ENCODE results near the gene ZNF397. TPM values are rescaled to one million over a fixed set of nuclear protein-coding genes. Genes with fewer than 3 reads are reported as not detected.

The ZNF397 gene
- total RNA-seq, 1 donor from 2014 or later, result 19.2 TPM

GRCh38 chr18:35256947-35257346 is 16.1 kb downstream of the ZNF397 start:
- no peaks in the 10 kb centered on the region for H3K27me3 Mint-ChIP-seq
- DNase-seq, result no peak
- H3K27ac Mint-ChIP-seq, result no peak overlapping the region
- no peaks in the 10 kb centered on the region for H3K4me1 Mint-ChIP-seq
- no peak overlapping the region for H3K4me3 Mint-ChIP-seq
- intact Hi-C loops (cut with micrococcal nuclease), result no loop called here
- peaks cover 70% of the 10 kb centered on the region for H3K36me3 Mint-ChIP-seq (ENCODE audit: low read depth)
- peaks cover 31% of the 10 kb centered on the region for H3K9me3 Mint-ChIP-seq

DNA sequence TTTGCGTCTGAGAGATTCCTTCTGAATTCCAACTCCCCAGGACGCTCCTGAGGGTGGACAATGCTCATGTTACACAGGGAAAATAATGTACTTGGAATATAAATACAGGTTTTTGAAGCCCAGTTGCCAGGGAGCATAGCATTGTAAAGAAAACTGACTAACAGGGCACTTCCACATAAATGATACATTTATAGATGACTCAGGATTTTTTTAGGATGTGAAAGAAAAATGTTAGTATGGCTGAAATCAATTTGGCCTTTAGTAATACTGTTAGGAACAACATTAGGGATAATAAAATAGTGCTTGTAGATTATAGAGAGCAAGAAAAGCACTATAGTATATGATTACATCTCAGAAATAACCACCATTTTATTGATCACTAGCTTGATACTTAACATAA is 23.6 kb downstream of the ZNF397 start:
- H3K36me3 Mint-ChIP-seq (ENCODE audit: low read depth), result peaks cover 59% of the 10 kb centered on the region
- H3K27me3 Mint-ChIP-seq, result no peaks in the 10 kb centered on the region

GRCh38 chr18:35267161-35267651 is 26.4 kb downstream of the ZNF397 start:
- peak; percentile 79 for DNase-seq
- Mint-ChIP-seq H3K27ac (peak overlapping the region; percentile 86), H3K36me3 (ENCODE audit: low read depth) (peaks cover 43% of the 10 kb centered on the region), H3K27me3 (no peaks in the 10 kb centered on the region), H3K4me3 (peak overlapping the region; percentile 83), H3K4me1 (peaks cover 13% of the 10 kb centered on the region), H3K9me3 (peaks cover 20% of the 10 kb centered on the region)
- intact Hi-C loops (cut with micrococcal nuclease), result loop anchor here (1.0 to 2.0 kb wide), 2 partner anchors 24 to 26 kb away; partner anchors contain the start of genes ZNF397 and ZSCAN30

More for the DNA sequence above, 23.6 kb downstream of the ZNF397 start:
- intact Hi-C loops (cut with micrococcal nuclease), result no loop called here
- Mint-ChIP-seq H3K9me3 (peaks cover 26% of the 10 kb centered on the region), H3K27ac (no peak overlapping the region), H3K4me1 (peaks cover 13% of the 10 kb centered on the region), H3K4me3 (no peak overlapping the region)
- no peak for DNase-seq

GRCh38 chr18:35267809-35268208 is 27.0 kb downstream of the ZNF397 start:
- peaks cover 37% of the 10 kb centered on the region for H3K36me3 Mint-ChIP-seq (ENCODE audit: low read depth)
- intact Hi-C loops (cut with micrococcal nuclease), result loop anchor here (1.0 to 2.0 kb wide), 2 partner anchors 23 to 27 kb away; partner anchors contain the start of genes ZNF397 and ZSCAN30
- peaks cover 13% of the 10 kb centered on the region for H3K4me1 Mint-ChIP-seq
- DNase-seq, result peak; percentile 60
- peaks cover 20% of the 10 kb centered on the region for H3K9me3 Mint-ChIP-seq
- H3K27ac Mint-ChIP-seq, result peak overlapping the region; percentile 32
- peak overlapping the region; percentile 83 for H3K4me3 Mint-ChIP-seq
- H3K27me3 Mint-ChIP-seq, result no peaks in the 10 kb centered on the region

DNA sequence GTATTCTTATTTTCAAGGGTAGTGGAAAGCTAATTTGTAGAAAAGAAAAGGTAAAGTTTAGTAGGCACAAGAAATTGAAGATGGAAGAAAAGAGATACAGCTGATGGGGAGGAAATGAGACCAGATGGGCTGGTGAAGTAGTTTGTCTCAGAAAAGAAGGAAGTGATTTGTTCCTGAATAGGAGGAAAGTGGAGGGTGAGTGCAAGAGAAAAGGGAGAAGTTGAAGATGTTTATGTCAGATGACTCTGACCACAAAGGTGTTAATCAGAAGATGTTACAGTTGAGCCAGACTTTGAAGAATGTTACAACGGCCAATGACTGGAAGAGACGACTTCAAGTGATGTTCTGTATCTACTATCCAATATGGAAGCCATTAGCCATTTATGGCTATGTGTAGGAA is 28.0 kb downstream of the ZNF397 start:
- peaks cover 25% of the 10 kb centered on the region for H3K9me3 Mint-ChIP-seq
- peaks cover 34% of the 10 kb centered on the region for H3K36me3 Mint-ChIP-seq (ENCODE audit: low read depth)
- intact Hi-C loops (cut with micrococcal nuclease), result no loop called here

DNA sequence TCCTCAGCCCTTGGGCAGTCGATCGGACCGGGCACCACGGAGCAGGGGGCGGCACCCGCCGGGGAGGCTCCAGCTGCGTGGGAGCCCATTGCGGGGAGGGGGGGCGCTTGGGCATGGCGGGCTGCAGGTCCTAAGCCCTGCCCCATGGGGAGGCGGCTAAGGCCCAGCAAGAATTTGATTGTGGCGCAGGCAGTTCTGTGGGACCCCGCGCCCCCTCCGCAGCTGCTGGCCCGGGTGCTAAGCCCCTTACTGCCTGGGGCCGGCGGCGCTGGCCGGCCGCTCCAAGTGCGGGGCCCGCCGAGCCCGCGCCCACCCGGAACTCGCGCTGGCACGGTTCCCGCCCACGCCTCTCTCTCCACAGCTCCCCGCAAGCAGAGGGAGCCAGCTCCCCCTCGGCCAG is 30.8 kb downstream of the ZNF397 start:
- H3K36me3 Mint-ChIP-seq (ENCODE audit: low read depth), result peaks cover 27% of the 10 kb centered on the region
- DNase-seq, result no peak
- H3K9me3 Mint-ChIP-seq, result peaks cover 30% of the 10 kb centered on the region
- intact Hi-C loops (cut with micrococcal nuclease), result no loop called here
- H3K27ac Mint-ChIP-seq, result no peak overlapping the region
- peaks cover 9% of the 10 kb centered on the region for H3K4me1 Mint-ChIP-seq
- H3K4me3 Mint-ChIP-seq, result no peak overlapping the region
- no peaks in the 10 kb centered on the region for H3K27me3 Mint-ChIP-seq

More for the DNA sequence above, 28.0 kb downstream of the ZNF397 start:
- no peak overlapping the region for H3K27ac Mint-ChIP-seq
- H3K4me1 Mint-ChIP-seq, result peaks cover 13% of the 10 kb centered on the region
- no peaks in the 10 kb centered on the region for H3K27me3 Mint-ChIP-seq
- H3K4me3 Mint-ChIP-seq, result peak overlapping the region; percentile 83
- no peak for DNase-seq

DNA sequence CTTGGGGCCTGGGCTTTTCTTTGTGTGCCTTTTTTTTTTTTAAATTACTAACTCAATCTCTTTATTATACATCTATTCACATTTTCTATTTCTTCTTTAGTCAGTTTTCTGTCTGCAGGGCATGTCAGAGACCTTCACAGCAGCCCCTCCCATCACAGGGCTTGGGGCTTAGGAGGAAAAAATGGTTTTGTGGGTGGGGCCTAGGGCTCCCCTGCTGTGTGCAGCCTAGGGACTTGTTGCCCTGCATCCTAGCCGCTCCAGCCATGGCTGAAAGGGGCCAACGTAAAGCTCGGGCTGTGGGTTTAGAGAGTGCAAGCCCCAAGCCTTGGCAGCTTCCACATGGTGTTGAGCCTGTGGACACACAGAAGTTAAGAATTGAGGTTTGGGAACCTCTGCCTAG is 35.4 kb downstream of the ZNF397 start:
- peaks cover 29% of the 10 kb centered on the region for H3K9me3 Mint-ChIP-seq
- H3K4me1 Mint-ChIP-seq, result peaks cover 8% of the 10 kb centered on the region
- intact Hi-C loops (cut with micrococcal nuclease), result no loop called here
- H3K27ac Mint-ChIP-seq, result no peak overlapping the region
- peaks cover 26% of the 10 kb centered on the region for H3K36me3 Mint-ChIP-seq (ENCODE audit: low read depth)
- H3K4me3 Mint-ChIP-seq, result no peak overlapping the region
- H3K27me3 Mint-ChIP-seq, result no peaks in the 10 kb centered on the region
- no peak for DNase-seq

GRCh38 chr18:35277633-35278032 is 36.8 kb downstream of the ZNF397 start:
- H3K27me3 Mint-ChIP-seq, result no peaks in the 10 kb centered on the region
- no peak for DNase-seq
- no peak overlapping the region for H3K27ac Mint-ChIP-seq
- H3K9me3 Mint-ChIP-seq, result peaks cover 40% of the 10 kb centered on the region
- intact Hi-C loops (cut with micrococcal nuclease), result no loop called here
- peaks cover 36% of the 10 kb centered on the region for H3K36me3 Mint-ChIP-seq (ENCODE audit: low read depth)
- H3K4me1 Mint-ChIP-seq, result peaks cover 10% of the 10 kb centered on the region
- H3K4me3 Mint-ChIP-seq, result no peak overlapping the region

GRCh38 chr18:35278085-35278484 is 37.3 kb downstream of the ZNF397 start:
- intact Hi-C loops (cut with micrococcal nuclease), result no loop called here
- peaks cover 39% of the 10 kb centered on the region for H3K36me3 Mint-ChIP-seq (ENCODE audit: low read depth)

DNA sequence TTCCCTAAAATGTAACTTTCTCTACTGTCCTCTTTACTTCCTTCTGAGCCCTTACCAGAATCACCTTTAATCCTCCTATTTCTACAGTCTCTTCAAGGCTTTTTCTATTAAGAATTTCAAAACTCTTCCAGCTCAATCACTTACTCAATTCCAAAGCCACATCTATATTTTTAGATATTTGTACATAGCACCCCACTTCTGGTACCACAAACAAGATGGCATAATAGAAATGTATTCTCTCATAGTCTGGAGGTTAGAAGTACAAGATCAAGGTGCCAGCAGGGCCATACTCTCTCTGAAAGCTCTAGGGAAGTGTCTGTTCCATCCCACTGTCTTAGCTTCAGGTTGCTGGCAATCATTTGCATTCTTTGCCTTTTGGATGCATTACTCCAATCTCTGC is 38.1 kb downstream of the ZNF397 start:
- intact Hi-C loops (cut with micrococcal nuclease), result no loop called here
- Mint-ChIP-seq H3K9me3 (peaks cover 39% of the 10 kb centered on the region), H3K4me1 (peaks cover 12% of the 10 kb centered on the region), H3K36me3 (ENCODE audit: low read depth) (peaks cover 40% of the 10 kb centered on the region), H3K27ac (no peak overlapping the region), H3K4me3 (no peak overlapping the region), H3K27me3 (no peaks in the 10 kb centered on the region)
- DNase-seq, result no peak

More at GRCh38 chr18:35278085-35278484, 37.3 kb downstream of the ZNF397 start:
- no peak for DNase-seq
- H3K4me3 Mint-ChIP-seq, result no peak overlapping the region
- no peaks in the 10 kb centered on the region for H3K27me3 Mint-ChIP-seq
- peaks cover 41% of the 10 kb centered on the region for H3K9me3 Mint-ChIP-seq
- peaks cover 12% of the 10 kb centered on the region for H3K4me1 Mint-ChIP-seq
- H3K27ac Mint-ChIP-seq, result no peak overlapping the region

- no peak for DNase-seq
- peaks cover 63% of the 10 kb centered on the region for H3K36me3 Mint-ChIP-seq (ENCODE audit: low read depth)
- no peak overlapping the region for H3K4me3 Mint-ChIP-seq
- no peaks in the 10 kb centered on the region for H3K27me3 Mint-ChIP-seq
- H3K27ac Mint-ChIP-seq, result peak overlapping the region; percentile 6
- peaks cover 17% of the 10 kb centered on the region for H3K4me1 Mint-ChIP-seq
- peaks cover 41% of the 10 kb centered on the region for H3K9me3 Mint-ChIP-seq
- intact Hi-C loops (cut with micrococcal nuclease), result no loop called here
These were observed 41.5 kb downstream of the ZNF397 start for GRCh38 chr18:35282353-35282752.

- Mint-ChIP-seq H3K9me3 (peaks cover 34% of the 10 kb centered on the region), H3K27ac (no peak overlapping the region), H3K27me3 (no peaks in the 10 kb centered on the region), H3K4me3 (no peak overlapping the region), H3K4me1 (peaks cover 17% of the 10 kb centered on the region), H3K36me3 (ENCODE audit: low read depth) (peaks cover 63% of the 10 kb centered on the region)
- no peak for DNase-seq
- intact Hi-C loops (cut with micrococcal nuclease), result no loop called here
These were observed 43.3 kb downstream of the ZNF397 start for GRCh38 chr18:35283923-35284794.

GRCh38 chr18:35284841-35285240 is 44.0 kb downstream of the ZNF397 start:
- peaks cover 64% of the 10 kb centered on the region for H3K36me3 Mint-ChIP-seq (ENCODE audit: low read depth)
- H3K27me3 Mint-ChIP-seq, result no peaks in the 10 kb centered on the region
- no peak overlapping the region for H3K4me3 Mint-ChIP-seq
- no peak for DNase-seq
- peaks cover 21% of the 10 kb centered on the region for H3K4me1 Mint-ChIP-seq
- H3K9me3 Mint-ChIP-seq, result peaks cover 36% of the 10 kb centered on the region
- no peak overlapping the region for H3K27ac Mint-ChIP-seq
- intact Hi-C loops (cut with micrococcal nuclease), result no loop called here

DNA sequence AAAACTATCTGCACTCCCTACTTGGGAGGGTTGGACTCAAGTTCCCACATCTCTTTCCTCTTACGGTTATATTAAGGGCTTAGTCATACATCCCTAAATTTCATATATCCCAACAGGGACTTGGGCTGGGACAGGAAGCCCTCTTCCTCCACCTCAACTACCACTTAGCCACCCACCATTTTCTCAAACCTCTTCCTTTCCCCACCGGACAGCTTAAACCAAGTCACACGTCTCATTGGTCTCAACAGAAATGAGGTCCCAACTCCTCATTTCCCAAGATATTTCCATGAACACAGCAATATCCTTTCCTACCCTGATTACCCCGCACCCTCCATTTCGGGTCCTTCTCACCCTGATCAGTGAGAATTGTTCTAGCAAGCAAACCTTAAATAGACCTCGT is 48.5 kb downstream of the ZNF397 start:
- H3K27ac Mint-ChIP-seq, result peak overlapping the region; percentile 95
- peak; percentile 61 for DNase-seq
- peak overlapping the region; percentile 100 for H3K4me3 Mint-ChIP-seq
- H3K4me1 Mint-ChIP-seq, result peaks cover 37% of the 10 kb centered on the region
- no peaks in the 10 kb centered on the region for H3K27me3 Mint-ChIP-seq
- intact Hi-C loops (cut with micrococcal nuclease), result no loop called here
- peaks cover 59% of the 10 kb centered on the region for H3K36me3 Mint-ChIP-seq (ENCODE audit: low read depth)
- H3K9me3 Mint-ChIP-seq, result peaks cover 17% of the 10 kb centered on the region
